ENCODE data around the gene IGFALS.

Gene IGFALS

DNA sequence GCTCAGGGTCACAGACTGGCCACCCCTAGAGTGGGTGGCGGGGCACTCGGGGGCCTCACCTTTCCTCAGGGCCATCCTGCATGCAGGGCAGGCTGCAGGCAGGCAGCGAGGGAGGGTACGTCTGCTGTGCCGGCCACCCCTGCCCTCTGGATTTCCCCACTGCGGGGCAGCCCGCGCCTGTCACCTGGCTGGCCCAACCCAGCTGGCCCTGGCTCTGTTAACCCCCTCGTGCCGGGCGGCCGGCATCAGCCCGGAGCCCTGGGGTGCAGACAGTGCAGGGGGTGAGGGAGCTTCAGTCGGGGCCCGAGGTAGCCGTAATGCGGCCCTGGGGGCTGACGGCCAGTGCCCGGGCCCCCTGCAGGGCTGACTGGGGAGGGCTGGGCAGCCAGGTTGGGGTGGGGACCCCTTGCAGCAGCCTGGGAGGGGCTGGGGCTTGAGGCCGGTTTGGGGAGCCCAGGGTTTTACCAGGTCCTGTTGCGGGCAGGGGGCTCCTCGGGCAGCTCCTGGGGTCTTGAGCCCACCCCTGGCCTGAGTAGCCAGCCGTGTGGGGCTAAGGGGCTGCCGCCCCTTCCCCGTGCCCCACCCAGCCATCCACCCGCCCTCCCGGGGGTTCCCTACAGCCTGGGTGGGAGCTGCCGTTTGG lies at the start of gene IGFALS:
TSS of gene IGFALS (minus strand) at position 128 of the 643 bp plus-strand sequence. CDS start at position 75, 53 bp downstream.
- no peaks in the 10 kb centered on the region for H3K4me1 Mint-ChIP-seq
- H3K9me3 Mint-ChIP-seq = peaks cover 21% of the 10 kb centered on the region
- H3K27me3 Mint-ChIP-seq (ENCODE audit: low read depth, poor library complexity) = no peaks in the 10 kb centered on the region
- no peak for DNase-seq
- no peak within 1 kb of the TSS for H3K4me3 Mint-ChIP-seq
- H3K36me3 Mint-ChIP-seq (ENCODE audit: low read depth) = peaks cover 25% of the 10 kb centered on the region
- no peak within 1 kb of the TSS for H3K27ac Mint-ChIP-seq
- TF ChIP-seq, protein P1, sequence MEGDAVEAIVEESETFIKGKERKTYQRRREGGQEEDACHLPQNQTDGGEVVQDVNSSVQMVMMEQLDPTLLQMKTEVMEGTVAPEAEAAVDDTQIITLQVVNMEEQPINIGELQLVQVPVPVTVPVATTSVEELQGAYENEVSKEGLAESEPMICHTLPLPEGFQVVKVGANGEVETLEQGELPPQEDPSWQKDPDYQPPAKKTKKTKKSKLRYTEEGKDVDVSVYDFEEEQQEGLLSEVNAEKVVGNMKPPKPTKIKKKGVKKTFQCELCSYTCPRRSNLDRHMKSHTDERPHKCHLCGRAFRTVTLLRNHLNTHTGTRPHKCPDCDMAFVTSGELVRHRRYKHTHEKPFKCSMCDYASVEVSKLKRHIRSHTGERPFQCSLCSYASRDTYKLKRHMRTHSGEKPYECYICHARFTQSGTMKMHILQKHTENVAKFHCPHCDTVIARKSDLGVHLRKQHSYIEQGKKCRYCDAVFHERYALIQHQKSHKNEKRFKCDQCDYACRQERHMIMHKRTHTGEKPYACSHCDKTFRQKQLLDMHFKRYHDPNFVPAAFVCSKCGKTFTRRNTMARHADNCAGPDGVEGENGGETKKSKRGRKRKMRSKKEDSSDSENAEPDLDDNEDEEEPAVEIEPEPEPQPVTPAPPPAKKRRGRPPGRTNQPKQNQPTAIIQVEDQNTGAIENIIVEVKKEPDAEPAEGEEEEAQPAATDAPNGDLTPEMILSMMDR (IDR thresholded peaks at IDR 0.05) = no peak

DNA sequence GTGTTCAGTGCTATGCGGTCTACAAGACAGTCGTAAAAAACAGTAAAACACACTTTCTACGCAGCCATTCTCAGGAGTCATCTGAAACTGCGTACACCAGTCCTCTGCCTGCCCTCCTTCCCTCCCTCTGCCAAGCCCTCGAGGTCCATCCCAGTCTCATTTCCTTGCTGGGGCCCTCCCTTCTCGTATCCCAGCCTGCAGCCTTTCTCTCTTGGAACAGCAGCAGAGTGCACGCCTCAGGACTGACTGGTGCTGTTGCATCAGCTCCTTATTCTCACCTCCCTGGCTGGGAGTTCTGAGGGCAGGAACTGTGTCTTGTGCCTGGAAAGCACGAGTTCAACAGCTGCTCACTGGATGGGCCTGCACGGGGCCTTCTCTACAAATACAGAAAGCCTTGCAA lies 46.0 kb upstream of the IGFALS start:
- Mint-ChIP-seq H3K36me3 (ENCODE audit: low read depth) (no peaks in the 10 kb centered on the region), H3K27me3 (ENCODE audit: low read depth, poor library complexity) (peaks cover 34% of the 10 kb centered on the region), H3K4me3 (no peak overlapping the region), H3K27ac (no peak overlapping the region), H3K9me3 (no peaks in the 10 kb centered on the region), H3K4me1 (peaks cover 9% of the 10 kb centered on the region)
- no peak for DNase-seq
- TF ChIP-seq, protein P1 (IDR thresholded peaks at IDR 0.05) = no peak

DNA sequence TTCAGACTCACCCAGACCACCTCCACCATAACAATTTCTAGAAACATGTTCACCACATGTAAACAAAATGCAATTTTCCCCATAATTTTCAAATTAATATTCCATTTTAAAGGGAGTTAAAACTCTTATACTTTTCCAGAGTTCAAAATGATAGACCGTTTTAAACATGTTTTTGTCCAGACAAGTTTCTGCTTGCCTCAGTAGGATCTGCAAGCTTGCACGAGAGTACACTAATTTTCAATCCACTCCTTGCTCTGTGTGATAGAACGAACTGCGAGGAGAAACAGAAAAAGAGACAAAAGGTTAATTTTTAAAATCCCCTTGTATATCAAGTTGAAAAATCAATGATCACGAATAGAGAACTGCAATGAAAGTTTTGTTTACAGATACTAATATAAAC lies 40.6 kb upstream of the IGFALS start:
- TF ChIP-seq, protein P1 (IDR thresholded peaks at IDR 0.05) = no peak
- H3K9me3 Mint-ChIP-seq = no peaks in the 10 kb centered on the region
- H3K27ac Mint-ChIP-seq = no peak overlapping the region

DNA sequence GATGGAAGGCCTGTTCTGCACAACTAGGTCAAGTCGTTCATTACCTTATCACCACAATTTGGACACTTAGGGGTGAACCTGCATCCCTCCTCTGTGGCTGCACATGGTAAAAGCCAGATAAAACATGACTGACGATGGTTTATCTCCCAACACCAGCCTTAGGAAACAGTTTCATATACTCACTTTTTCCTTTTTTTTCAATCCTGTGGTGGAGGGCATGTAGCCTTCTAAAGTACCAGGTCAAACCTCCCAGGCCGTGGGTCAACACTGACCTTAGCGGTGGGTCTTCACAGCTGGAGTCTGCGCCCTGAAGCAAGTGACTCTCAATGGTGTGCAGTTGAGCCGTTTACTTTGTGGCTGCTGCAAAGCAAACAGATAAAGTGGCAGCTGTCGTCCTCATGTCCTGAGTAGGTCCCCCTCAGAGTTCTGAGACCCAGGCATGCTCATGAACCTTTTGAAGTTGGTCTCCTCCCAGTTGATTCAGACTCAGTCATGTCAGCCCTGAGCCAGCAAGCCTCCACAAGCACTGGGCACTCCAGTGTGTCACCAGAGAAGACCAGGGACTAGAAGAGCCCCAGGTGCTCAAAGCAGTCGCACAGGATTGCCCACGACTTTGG lies 39.4 kb upstream of the IGFALS start:
- Mint-ChIP-seq H3K4me3 (no peak overlapping the region), H3K4me1 (peaks cover 15% of the 10 kb centered on the region), H3K27ac (no peak overlapping the region), H3K36me3 (ENCODE audit: low read depth) (peaks cover 25% of the 10 kb centered on the region), H3K27me3 (ENCODE audit: low read depth, poor library complexity) (peaks cover 21% of the 10 kb centered on the region), H3K9me3 (no peaks in the 10 kb centered on the region)
- DNase-seq = no peak
- TF ChIP-seq, protein P1 (IDR thresholded peaks at IDR 0.05) = no peak

More for the DNA sequence above, 40.6 kb upstream of the IGFALS start:
- peaks cover 25% of the 10 kb centered on the region for H3K27me3 Mint-ChIP-seq (ENCODE audit: low read depth, poor library complexity)
- H3K4me3 Mint-ChIP-seq = no peak overlapping the region
- no peak for DNase-seq
- H3K36me3 Mint-ChIP-seq (ENCODE audit: low read depth) = peaks cover 21% of the 10 kb centered on the region
- peaks cover 4% of the 10 kb centered on the region for H3K4me1 Mint-ChIP-seq

DNA sequence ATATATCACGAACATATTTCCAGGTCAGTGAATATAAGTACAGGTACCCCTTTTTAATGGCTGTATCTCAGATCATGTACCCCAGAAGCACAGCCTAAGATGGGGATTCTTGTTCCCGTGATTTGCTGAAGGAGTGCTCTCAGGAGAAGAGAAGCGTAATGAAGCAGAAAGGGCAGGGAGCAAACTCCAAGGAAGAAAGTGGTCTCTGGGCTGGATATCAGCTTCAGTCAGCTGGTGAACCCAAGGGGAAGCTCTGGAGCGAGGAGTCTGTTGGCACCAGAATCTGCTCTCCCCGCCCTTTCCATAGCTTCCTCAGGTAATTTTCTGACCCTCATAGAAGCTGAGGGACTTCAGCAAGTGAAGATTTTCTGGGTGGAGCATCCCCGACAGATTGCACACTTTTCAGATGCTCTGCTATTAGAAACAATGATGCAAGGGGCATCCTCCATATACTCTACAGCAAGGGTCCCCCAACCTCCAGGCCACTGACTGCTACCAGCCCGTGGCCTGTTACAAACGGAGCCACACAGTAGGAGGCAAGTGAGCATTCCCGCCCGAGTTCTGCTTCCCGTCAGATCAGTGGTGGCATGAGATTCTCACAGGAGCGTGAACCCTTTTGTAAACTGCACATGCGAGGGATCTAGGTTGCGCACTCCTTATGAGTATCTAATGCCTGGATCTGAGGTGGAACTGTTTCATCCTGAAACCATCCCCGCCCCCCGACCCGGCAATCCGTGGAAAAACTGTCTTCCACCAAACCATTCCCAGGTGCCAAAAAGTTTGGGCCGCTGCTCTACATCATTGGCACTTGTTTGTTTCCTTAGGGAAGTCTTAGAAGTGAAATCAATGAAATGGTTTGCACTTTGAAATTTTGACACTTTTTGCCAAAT lies 37.9 kb upstream of the IGFALS start:
- Mint-ChIP-seq H3K27me3 (ENCODE audit: low read depth, poor library complexity) (peaks cover 9% of the 10 kb centered on the region), H3K27ac (no peak overlapping the region), H3K4me3 (no peak overlapping the region), H3K4me1 (peaks cover 23% of the 10 kb centered on the region), H3K36me3 (ENCODE audit: low read depth) (peaks cover 25% of the 10 kb centered on the region), H3K9me3 (no peaks in the 10 kb centered on the region)
- no peak for DNase-seq
- TF ChIP-seq, protein P1 (IDR thresholded peaks at IDR 0.05) = no peak
